HepG2 (cell line): ENCODE measurements around the gene DUSP7. TPM values are rescaled to one million over a fixed set of nuclear protein-coding genes. Genes with fewer than 3 reads are reported as not detected.

ENCODE experiments used
- ATAC-seq: fragments of 200-7000 bp; cut with Tn5 transposase; 3 replicates; pipeline ENCODE4 v1.9.1; 2020; ENCODE audit warnings: mild to moderate bottlenecking, moderate library complexity
- Bru-seq: library from RNA; stranded (reverse); fragments of 400-500 nt; gene quantifications from one replicate; lab custom pipeline; 2021; lab: Mats Ljungman, UMichigan
- BruChase-seq, 2 experiments: library from RNA; stranded (reverse); fragments of 400-500 nt; gene quantifications; one replicate each; lab custom pipeline; 2021; lab: Mats Ljungman, UMichigan
- BruUV-seq: library from RNA; stranded (reverse); fragments of 400-500 nt; replicated peaks from 2 replicates; lab custom pipeline; 2021; lab: Mats Ljungman, UMichigan
- CTCF ChIA-PET: fragments of 300-600 bp; formaldehyde crosslinking; extraction: SDS; loops from one replicate; lab custom pipeline; 2021; ENCODE audit warnings: low total read pairs, inconsistent platforms, low intra/inter-chr PET ratio; lab: Yijun Ruan, JAX
- POLR2A ChIA-PET: fragments of 350-600 bp; sonication (Branson Sonifier 250); formaldehyde crosslinking; loops from one replicate; lab custom pipeline; 2020; ENCODE audit warnings: antibody characterized with exemption, inconsistent platforms; lab: Yijun Ruan, JAX
- DNase-seq: peaks from one replicate; pipeline ENCODE4 v3.0.0-alpha.2; 2015; ENCODE audit warnings: low spot score
- FAIRE-seq: peaks from 3 replicates; lab custom pipeline; 2011; peaks lifted over from hg19 to GRCh38; lab: Jason Lieb, UNC
- H2AFZ ChIP-seq: one replicate; pipeline ENCODE4 v1.6.1; 2011; ENCODE audit warnings: low read length, inconsistent platforms
- H3K27ac ChIP-seq: fragments of 300-600 bp; 3 replicates; pipeline ENCODE4 v1.8.0; 2011; ENCODE audit warnings: mixed run types, mild to moderate bottlenecking, mixed read lengths, low read length, inconsistent platforms; ENCODE audit not compliant: insufficient read depth; ENCODE audit errors: extremely low read length
- H3K27me3 ChIP-seq, 2 experiments: fragments of 200-600 bp in 1 of 2; 2 replicates in 1 of 2; 3 replicates in 1 of 2; pipeline versions ENCODE4 v1.6.0 to v1.8.0; 2011; ENCODE audit warnings: low read length in 2 of 2, mild to moderate bottlenecking in 2 of 2, moderate library complexity in 2 of 2, inconsistent platforms in 1 of 2; ENCODE audit not compliant: insufficient read depth in 2 of 2, control insufficient read depth in 1 of 2
- H3K36me3 ChIP-seq, 2 experiments: fragments of 200-600 bp in 1 of 2; replicated peaks in 1 of 2; 2 replicates in 1 of 2; 3 replicates in 1 of 2; pipeline versions ENCODE4 v1.5.1 to v1.8.0; 2011; ENCODE audit warnings: low read length in 2 of 2, inconsistent platforms in 1 of 2; ENCODE audit not compliant: insufficient read depth in 2 of 2, control insufficient read depth in 1 of 2
- H3K4me1 ChIP-seq: 2 replicates; pipeline ENCODE4 v1.5.1; 2012; ENCODE audit warnings: low read length, inconsistent platforms; ENCODE audit not compliant: insufficient read depth
- H3K4me2 ChIP-seq: 2 replicates; pipeline ENCODE4 v1.6.0; 2011; ENCODE audit warnings: low read depth, low read length, inconsistent platforms
- H3K4me3 ChIP-seq, 3 experiments: fragments of 200-600 bp in 1 of 3; sonication (generic), shearing (Covaris generic) in 1 of 3; replicated peaks in 1 of 3; 2 replicates each; pipeline ENCODE4 v1.5.1; 2011 to 2016; ENCODE audit warnings: low read length in 3 of 3, inconsistent platforms in 2 of 3, low read depth in 2 of 3, mild to moderate bottlenecking in 2 of 3, control low read depth in 1 of 3, mixed read lengths in 1 of 3; ENCODE audit not compliant: insufficient read depth in 1 of 3
- H3K79me2 ChIP-seq: one replicate; pipeline ENCODE4 v1.6.1; 2011; ENCODE audit warnings: low read length, inconsistent platforms; ENCODE audit not compliant: insufficient read depth
- H3K9ac ChIP-seq: 2 replicates; pipeline ENCODE4 v1.6.0; 2011; ENCODE audit warnings: mild to moderate bottlenecking, low read depth, low read length, inconsistent platforms; ENCODE audit not compliant: insufficient read depth
- H3K9me3 ChIP-seq: 2 replicates; pipeline ENCODE4 v1.5.1; 2012; ENCODE audit warnings: mild to moderate bottlenecking, low read length
- H4K20me1 ChIP-seq: 2 replicates; pipeline ENCODE4 v1.6.0; 2011; ENCODE audit warnings: inconsistent platforms, mild to moderate bottlenecking, low read length, moderate library complexity; ENCODE audit not compliant: insufficient read depth
- ATF7-NPFF ChIP-seq: sonication (generic); formaldehyde crosslinking; IDR thresholded peaks from 2 replicates; pipeline ENCODE4 v1.8.1; 2023; ENCODE audit warnings: mild to moderate bottlenecking, low read depth, missing genetic modification reagents, moderate library complexity
- CEBPB ChIP-seq: IDR thresholded peaks from 2 replicates; pipeline ENCODE4 v1.6.1; 2011; ENCODE audit warnings: low read depth, low read length, improper control_type of control experiment, borderline replicate concordance
- KDM3A ChIP-seq: IDR thresholded peaks from 2 replicates; pipeline ENCODE4 v1.6.1; 2018; ENCODE audit warnings: low read depth, missing compliant biosample characterization
- NFYB ChIP-seq: sonication (generic); formaldehyde crosslinking; IDR thresholded peaks from 2 replicates; pipeline ENCODE4 v1.4.0; 2020; ENCODE audit warnings: missing genetic modification reagents
- NONO ChIP-seq, 2 experiments: fragments of 450-650 bp in 1 of 2; sonication (generic) in 1 of 2; formaldehyde crosslinking in 1 of 2; IDR thresholded peaks in 1 of 2; conservative IDR thresholded peaks in 1 of 2; 2 replicates each; pipeline versions ENCODE4 v1.6.1 to v1.8.0; 2017 to 2022; ENCODE audit warnings: mild to moderate bottlenecking in 1 of 2, missing genetic modification reagents in 1 of 2, moderate library complexity in 1 of 2
- SMAD1 ChIP-seq: sonication (generic); formaldehyde crosslinking; IDR thresholded peaks from 2 replicates; pipeline ENCODE4 v1.4.0; 2020; ENCODE audit warnings: missing genetic modification reagents, low read depth, mild to moderate bottlenecking, borderline replicate concordance
- SRSF1 ChIP-seq: fragments of 200-400 bp; formaldehyde crosslinking; optimal IDR thresholded peaks from 2 replicates; pipeline ENCODE3; 2017; ENCODE audit warnings: mild to moderate bottlenecking, low read depth, low read length, moderate library complexity
- ZKSCAN8 ChIP-seq: IDR thresholded peaks from 2 replicates; pipeline ENCODE4 v1.6.1; 2016; ENCODE audit warnings: borderline replicate concordance, missing genetic modification reagents, missing compliant biosample characterization
- ZNF274 ChIP-seq: sonication (generic); formaldehyde crosslinking; IDR thresholded peaks from 2 replicates; pipeline ENCODE4 v1.5.1; 2020; ENCODE audit warnings: mild to moderate bottlenecking, missing genetic modification reagents
- ZNF468 ChIP-seq: sonication (generic); formaldehyde crosslinking; IDR thresholded peaks from 2 replicates; pipeline ENCODE4 v1.8.0; 2022; ENCODE audit warnings: mild to moderate bottlenecking, moderate library complexity, missing genetic modification reagents
- ZNF614 ChIP-seq: IDR thresholded peaks from 2 replicates; pipeline ENCODE4 v1.6.1; 2018; ENCODE audit warnings: missing biosample characterization, missing genetic modification reagents, inconsistent platforms, borderline replicate concordance
- ZNF839 ChIP-seq: sonication (generic); formaldehyde crosslinking; IDR thresholded peaks from 2 replicates; pipeline ENCODE4 v1.4.0; 2020; ENCODE audit warnings: missing genetic modification reagents, mild to moderate bottlenecking, borderline replicate concordance
- WGBS: methylation state at CpG from one replicate; pipeline ENCODE4 v1.1.6; 2017; ENCODE audit warnings: low lambda C conversion rate; 5-methylcytosine and 5-hydroxymethylcytosine counted together
- in situ Hi-C: cut with HindIII; loops from 2 replicates; pipeline ENCODE4 v1.10.0; 2017; ENCODE audit warnings: low pct_unique_long_range_greater_than_20kb; ENCODE audit not compliant: extremely low pct_ligation_motif_present
- intact Hi-C: fragments of 100-400 bp; cut with micrococcal nuclease; formaldehyde crosslinking; loops from one replicate; pipeline ENCODE4 v1.10.0; 2022; ENCODE audit not compliant: unreplicated experiment
- long read RNA-seq, 2 experiments: library from RNA in 1 of 2; library from polyadenylated mRNA in 1 of 2; stranded (forward) in 1 of 2; unstranded in 1 of 2; transcript quantifications; one replicate each; pipeline ENCODE4 v2.0.0, GENCODE V29; 2019 to 2022
- polyA minus RNA-seq, 3 experiments: library from RNA; depleted of rRNA, polyadenylated mRNA; stranded (reverse); fragments of >200 nt; gene quantifications; 2 replicates each; pipeline ENCODE4 v1.2.3, GENCODE V29; 2011; ENCODE audit warnings: low replicate concordance in 1 of 3
- polyA plus RNA-seq, 8 experiments: library from polyadenylated mRNA; depleted of rRNA in 3 of 8; stranded (reverse) in 7 of 8; unstranded in 1 of 8; fragments of >200 nt; fragmentation: Illumina TruSeq in 4 of 8; extraction: Trizol in 4 of 8; gene quantifications; 2 replicates each; pipeline versions ENCODE4 v1.2.1 to v1.2.3, GENCODE V29; 2011 to 2016; ENCODE audit warnings: low read depth in 4 of 8, missing spikeins in 1 of 8, mixed read lengths in 1 of 8; ENCODE audit not compliant: insufficient read depth in 1 of 8
- total RNA-seq, 5 experiments: library from RNA; depleted of rRNA; stranded (reverse); fragments of >200 nt; fragmentation: Illumina TruSeq; extraction: Trizol; gene quantifications; 2 replicates each; pipeline ENCODE4 v1.2.3, GENCODE V29; 2016; ENCODE audit warnings: low read depth in 1 of 5
- TF ChIP-seq, protein P1 (sequence below): IDR thresholded peaks from 2 replicates; pipeline ENCODE4 v1.6.1; 2018; ENCODE audit warnings: missing genetic modification reagents, mild to moderate bottlenecking, missing compliant biosample characterization
- TF ChIP-seq, protein P2 (sequence below): sonication (generic); formaldehyde crosslinking; IDR thresholded peaks from 2 replicates; pipeline ENCODE4 v1.4.0; 2020; ENCODE audit warnings: missing genetic modification reagents

Gene DUSP7, protein sequence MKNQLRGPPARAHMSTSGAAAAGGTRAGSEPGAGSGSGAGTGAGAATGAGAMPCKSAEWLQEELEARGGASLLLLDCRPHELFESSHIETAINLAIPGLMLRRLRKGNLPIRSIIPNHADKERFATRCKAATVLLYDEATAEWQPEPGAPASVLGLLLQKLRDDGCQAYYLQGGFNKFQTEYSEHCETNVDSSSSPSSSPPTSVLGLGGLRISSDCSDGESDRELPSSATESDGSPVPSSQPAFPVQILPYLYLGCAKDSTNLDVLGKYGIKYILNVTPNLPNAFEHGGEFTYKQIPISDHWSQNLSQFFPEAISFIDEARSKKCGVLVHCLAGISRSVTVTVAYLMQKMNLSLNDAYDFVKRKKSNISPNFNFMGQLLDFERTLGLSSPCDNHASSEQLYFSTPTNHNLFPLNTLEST
- total RNA-seq (2016; rRNA removed; fragmentation: Illumina TruSeq; extraction: Trizol), result 6.6 and 7.3 TPM in 2 replicates
- total RNA-seq (2016; cell fraction: cytosol; rRNA removed; fragmentation: Illumina TruSeq; extraction: Trizol; ENCODE audit: low read depth), result 4.7 and 5.1 TPM in 2 replicates
- total RNA-seq (2016; cell fraction: insoluble cytoplasmic fraction; rRNA removed; fragmentation: Illumina TruSeq; extraction: Trizol), result 5.1 and 7.0 TPM in 2 replicates
- total RNA-seq (2016; cell fraction: membrane; rRNA removed; fragmentation: Illumina TruSeq; extraction: Trizol), result 14.7 and 15.2 TPM in 2 replicates
- 4.6 and 4.7 TPM in 2 replicates for total RNA-seq (2016; cell fraction: nucleus; rRNA removed; fragmentation: Illumina TruSeq; extraction: Trizol)
- polyA plus RNA-seq (2011; rRNA removed), result 8.7 and 8.8 TPM in 2 replicates
- polyA plus RNA-seq (2011; cell fraction: cytosol; rRNA removed), result 8.3 and 10.5 TPM in 2 replicates
- polyA plus RNA-seq (2011; cell fraction: nucleus; rRNA removed), result 5.7 and 6.3 TPM in 2 replicates
- 2.9 and 3.4 TPM in 2 replicates for polyA plus RNA-seq (2012)
- polyA plus RNA-seq (2016; cell fraction: cytosol; fragmentation: Illumina TruSeq; extraction: Trizol; ENCODE audit: low read depth), result 7.5 and 8.7 TPM in 2 replicates
- 9.3 and 11.6 TPM in 2 replicates for polyA plus RNA-seq (2016; cell fraction: insoluble cytoplasmic fraction; fragmentation: Illumina TruSeq; extraction: Trizol; ENCODE audit: low read depth)
- 15.7 and 19.4 TPM in 2 replicates for polyA plus RNA-seq (2016; cell fraction: membrane; fragmentation: Illumina TruSeq; extraction: Trizol; ENCODE audit: low read depth)
- polyA plus RNA-seq (2016; cell fraction: nucleus; fragmentation: Illumina TruSeq; extraction: Trizol; ENCODE audit: insufficient read depth, low read depth), result 7.9 and 8.3 TPM in 2 replicates
- polyA minus RNA-seq (2011; rRNA and poly(A)+ RNA removed; ENCODE audit: low replicate concordance), result 31.6 and 87.2 TPM in 2 replicates
- 8.1 and 9.1 TPM in 2 replicates for polyA minus RNA-seq (2011; cell fraction: cytosol; rRNA and poly(A)+ RNA removed)
- polyA minus RNA-seq (2011; cell fraction: nucleus; rRNA and poly(A)+ RNA removed), result 4.6 and 5.6 TPM in 2 replicates
- Bru-seq, nascent RNA, result percentile 51 among the genes with signal in this experiment
- percentile 78 among the genes with signal in this experiment for BruChase-seq, experiment 1, labeled RNA remaining after a 6-hour chase
- BruChase-seq, experiment 2, labeled RNA remaining after a 2-hour chase, result percentile 72 among the genes with signal in this experiment
- long read RNA-seq, experiment 1, partial matches to known transcripts, result 0 of 6 reads
- long read RNA-seq, experiment 1, other reads (novel, unspliced or antisense), result 6 of 6 reads
- long read RNA-seq, experiment 2, transcript DUSP7-202 (3 exons, 3,340 nt), result major isoform, 10 of 14 reads
- long read RNA-seq, experiment 2, partial matches to known transcripts, result 0 of 14 reads
- long read RNA-seq, experiment 2, other reads (novel, unspliced or antisense), result 4 of 14 reads

DNA sequence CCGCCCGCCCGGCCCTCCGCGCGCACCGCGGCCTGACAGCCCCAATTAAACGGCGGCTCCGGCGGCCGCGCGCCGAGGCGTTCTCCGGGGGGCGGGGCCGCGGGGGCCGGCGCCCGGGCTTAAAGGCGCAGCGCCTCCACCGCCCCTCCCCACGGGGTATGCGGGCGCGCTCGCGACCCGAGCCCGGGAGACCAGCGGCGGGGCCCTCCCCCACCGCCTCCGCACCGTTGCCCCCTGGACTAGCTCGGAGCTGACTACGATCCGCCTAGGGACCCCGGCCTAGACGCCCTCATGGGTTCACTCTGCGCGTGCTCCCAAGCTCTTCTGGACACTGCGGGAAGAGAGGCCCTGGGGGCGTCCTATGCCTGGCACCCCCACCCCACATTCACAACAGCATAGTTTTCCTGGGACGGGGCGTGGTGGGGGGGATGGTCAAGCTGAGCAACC lies at the start of gene DUSP7:
TSS of gene DUSP7 (minus strand) at position 51 of the 447 bp plus-strand sequence. CDS start 205 bp downstream, outside the sequence.
- Histone ChIP-seq H2AFZ (no peak within 1 kb of the TSS), H3K36me3 (peaks cover 5 to 12% of the 10 kb centered on the region in 2 experiments; a peak in 4 of 5 replicates), H3K4me1 (peaks cover 54% of the 10 kb centered on the region), H3K79me2 (no peaks in the 10 kb centered on the region), H3K9ac (peak within 1 kb of the TSS; percentile 70), H4K20me1 (no peaks in the 10 kb centered on the region), H3K27ac (peak within 1 kb of the TSS; percentile 58), H3K4me3 (peak within 1 kb of the TSS; percentile 62 to 83 (median 68)), H3K9me3 (no peaks in the 10 kb centered on the region), H3K4me2 (peak within 1 kb of the TSS; percentile 98), H3K27me3 (peaks cover 4 to 29% of the 10 kb centered on the region in 2 experiments; a peak in 4 of 5 replicates)
- POLR2A ChIA-PET, result interaction anchor here (0.7 to 2.7 kb wide), 14 partner anchors 10 to 232 kb away, joined by 3 to 21 read pairs (median 6); partner anchors contain the start of genes ABHD14A, ABHD14B, PARP3 and POC1A
- CTCF ChIA-PET, result interaction anchor here (1.3 to 1.6 kb wide), 3 partner anchors 53 to 67 kb away, joined by 3 to 8 read pairs (median 4); no protein-coding TSS in a partner anchor
- intact Hi-C loops (loop anchor here (2.0 kb wide), 1 partner anchor 20 kb away; no protein-coding TSS in a partner anchor), in situ Hi-C loops (loop anchor here (5.0 kb wide), 1 partner anchor 81 kb away; no protein-coding TSS in a partner anchor)
- 0% methylated on average over 4 of the region's 51 CpGs for WGBS
- FAIRE-seq, result no peak
- BruUV-seq, result no TSS peak
- peak; percentile 14 for ATAC-seq
- no peak for DNase-seq
- no peak for TF ChIP-seq NFYB
- TF ChIP-seq ZNF468 (CRISPR knock-in tag), result no peak
- no peak for TF ChIP-seq CEBPB
- TF ChIP-seq, protein P1, sequence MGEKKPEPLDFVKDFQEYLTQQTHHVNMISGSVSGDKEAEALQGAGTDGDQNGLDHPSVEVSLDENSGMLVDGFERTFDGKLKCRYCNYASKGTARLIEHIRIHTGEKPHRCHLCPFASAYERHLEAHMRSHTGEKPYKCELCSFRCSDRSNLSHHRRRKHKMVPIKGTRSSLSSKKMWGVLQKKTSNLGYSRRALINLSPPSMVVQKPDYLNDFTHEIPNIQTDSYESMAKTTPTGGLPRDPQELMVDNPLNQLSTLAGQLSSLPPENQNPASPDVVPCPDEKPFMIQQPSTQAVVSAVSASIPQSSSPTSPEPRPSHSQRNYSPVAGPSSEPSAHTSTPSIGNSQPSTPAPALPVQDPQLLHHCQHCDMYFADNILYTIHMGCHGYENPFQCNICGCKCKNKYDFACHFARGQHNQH, result no peak
- TF ChIP-seq SMAD1 (CRISPR knock-in tag), result peak; percentile 45; the same call in 1 of the 2 replicates
- 0 out of 2 replicates have a peak, but pooled peaks have one; percentile 4 for TF ChIP-seq KDM3A (CRISPR knock-in tag)
- TF ChIP-seq ATF7-NPFF (CRISPR knock-in tag), result peak; percentile 63; the same call in 1 of the 2 replicates
- peak; percentile 54 for TF ChIP-seq SRSF1
- TF ChIP-seq, protein P2, sequence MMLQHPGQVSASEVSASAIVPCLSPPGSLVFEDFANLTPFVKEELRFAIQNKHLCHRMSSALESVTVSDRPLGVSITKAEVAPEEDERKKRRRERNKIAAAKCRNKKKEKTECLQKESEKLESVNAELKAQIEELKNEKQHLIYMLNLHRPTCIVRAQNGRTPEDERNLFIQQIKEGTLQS, result no peak
- TF ChIP-seq ZKSCAN8 (CRISPR knock-in tag), result no peak
- 0 out of 2 replicates have a peak, but pooled peaks have one; percentile 62 for TF ChIP-seq ZNF839 (CRISPR knock-in tag)
- 0 out of 2 replicates have a peak, but pooled peaks have one; percentile 4 for TF ChIP-seq ZNF614 (CRISPR knock-in tag)
- TF ChIP-seq NONO (IDR thresholded peaks at IDR 0.05), result no peak
- peak; percentile 42; the same call in 1 of the 2 replicates for TF ChIP-seq NONO (CRISPR knock-in tag; conservative IDR thresholded peaks at IDR 0.05)
- peak; percentile 13; the same call in 1 of the 2 replicates for TF ChIP-seq ZNF274
